Esophagus muscularis mucosa (tissue), 4 donors: ENCODE results near the gene GALT. TPM values are rescaled to one million over a fixed set of nuclear protein-coding genes. Genes with fewer than 3 reads are reported as not detected.

Source experiments
- DNase-seq: peaks from one replicate; pipeline ENCODE4 v3.0.0-alpha.2; 2017; ENCODE audit errors: extremely low spot score
- H3K27ac ChIP-seq, 4 donors: fragments of 200-600 bp; sonication (generic); replicated peaks in 1 of 4; 1 replicate in 3 of 4; 2 replicates in 1 of 4; pipeline ENCODE4 v1.5.1; 2016 to 2019; ENCODE audit warnings: mild to moderate bottlenecking in 1 of 4
- H3K27me3 ChIP-seq, 4 donors: fragments of 200-600 bp; sonication (generic); one replicate each; pipeline versions ENCODE4 v1.5.1 to v1.6.0; 2016 to 2019
- H3K36me3 ChIP-seq, 4 donors: fragments of 200-600 bp; sonication (generic); one replicate each; pipeline ENCODE4 v1.5.1; 2016 to 2019
- H3K4me1 ChIP-seq, 4 donors: fragments of 200-600 bp; sonication (generic); one replicate each; pipeline ENCODE4 v1.5.1; 2016 to 2019
- H3K4me3 ChIP-seq, 4 donors: fragments of 200-600 bp; sonication (generic); 1 replicate in 2 of 4; 2 replicates in 2 of 4; pipeline ENCODE4 v1.5.1; 2016 to 2019; ENCODE audit warnings: mild to moderate bottlenecking in 4 of 4, moderate library complexity in 1 of 4
- H3K9me3 ChIP-seq, 4 donors: fragments of 200-600 bp; sonication (generic); 1 replicate in 3 of 4; 2 replicates in 1 of 4; pipeline ENCODE4 v1.5.1; 2016 to 2019
- EP300 ChIP-seq: sonication (generic); formaldehyde crosslinking; IDR thresholded peaks from one replicate; pipeline ENCODE4 v1.6.1; 2017; ENCODE audit warnings: antibody characterized with exemption
- POLR2A ChIP-seq: fragments of 450-650 bp; IDR thresholded peaks from one replicate; pipeline ENCODE4 v1.6.1; 2017; ENCODE audit warnings: antibody characterized with exemption, moderate library complexity, mild to moderate bottlenecking, low read depth
- POLR2AphosphoS5 ChIP-seq, 2 donors: sonication (generic); formaldehyde crosslinking; IDR thresholded peaks; one replicate each; pipeline ENCODE4 v1.6.1; 2017; ENCODE audit warnings: antibody characterized with exemption in 2 of 2
- WGBS: methylation state at CpG from one replicate; pipeline ENCODE4 v1.1.5; 2018; 5-methylcytosine and 5-hydroxymethylcytosine counted together
- intact Hi-C: fragments of 100-400 bp; cut with DNase I; formaldehyde crosslinking; loops from one replicate; pipeline ENCODE4 v1.15.1; 2023
- total RNA-seq, 4 donors: library from RNA; depleted of rRNA; stranded (reverse); fragments of >200 nt; gene quantifications; one replicate each; pipeline versions ENCODE4 v1.1.0 to v1.2.1, GENCODE V29; 2016
- TF ChIP-seq, protein P1 (sequence below), 3 experiments: fragments of 200-600 bp in 2 of 3; fragments of 450-650 bp in 1 of 3; sonication (generic) in 2 of 3; IDR thresholded peaks; one replicate each; pipeline ENCODE4 v1.5.1; 2017 to 2019; ENCODE audit warnings: antibody characterized with exemption in 3 of 3, mild to moderate bottlenecking in 2 of 3, moderate library complexity in 1 of 3

The GALT gene
- total RNA-seq, 4 donors from 2014 or later, result 15.9 to 34.7 (median 22.9) TPM

DNA sequence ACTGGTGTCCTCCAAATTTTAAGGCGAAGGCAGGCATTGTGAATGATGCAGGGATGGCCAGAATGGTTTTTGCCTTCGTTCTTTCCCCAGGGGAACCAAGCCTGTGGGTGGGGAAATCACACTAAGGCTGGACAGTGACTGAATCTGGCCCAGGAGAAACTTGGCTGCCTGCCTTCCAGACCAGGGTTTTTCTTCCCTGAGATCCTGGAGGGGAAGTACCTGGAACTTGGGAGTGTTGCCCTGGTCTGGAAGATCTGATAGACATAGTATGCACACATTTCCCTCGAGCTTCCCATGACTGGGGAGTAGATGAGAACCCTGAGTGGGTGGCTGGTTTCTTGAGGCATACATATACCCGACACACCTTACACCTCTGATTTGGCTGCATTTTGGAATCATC lies 4.8 kb downstream of the GALT start:
- H3K36me3 ChIP-seq, result peaks cover 10 to 20% (median 16%) of the 10 kb centered on the region in 4 donors
- DNase-seq, result no peak
- 21% methylated on average over 3 of the region's 4 CpGs for WGBS
- peaks cover 60 to 80% (median 74%) of the 10 kb centered on the region in 4 donors for H3K4me1 ChIP-seq
- intact Hi-C loops, result loop anchor here (10.0 kb wide), 1 partner anchor 57 kb away; no protein-coding TSS in a partner anchor
- H3K27me3 ChIP-seq, result no peaks in the 10 kb centered on the region
- peak overlapping the region; percentile 80 to 83 (median 82) for H3K27ac ChIP-seq
- H3K4me3 ChIP-seq, result peak overlapping the region; percentile 51 to 62 (median 58)
- TF ChIP-seq POLR2A, result no peak
- TF ChIP-seq POLR2AphosphoS5 (IDR thresholded peaks at IDR 0.05), result no peak
- TF ChIP-seq, protein P1, sequence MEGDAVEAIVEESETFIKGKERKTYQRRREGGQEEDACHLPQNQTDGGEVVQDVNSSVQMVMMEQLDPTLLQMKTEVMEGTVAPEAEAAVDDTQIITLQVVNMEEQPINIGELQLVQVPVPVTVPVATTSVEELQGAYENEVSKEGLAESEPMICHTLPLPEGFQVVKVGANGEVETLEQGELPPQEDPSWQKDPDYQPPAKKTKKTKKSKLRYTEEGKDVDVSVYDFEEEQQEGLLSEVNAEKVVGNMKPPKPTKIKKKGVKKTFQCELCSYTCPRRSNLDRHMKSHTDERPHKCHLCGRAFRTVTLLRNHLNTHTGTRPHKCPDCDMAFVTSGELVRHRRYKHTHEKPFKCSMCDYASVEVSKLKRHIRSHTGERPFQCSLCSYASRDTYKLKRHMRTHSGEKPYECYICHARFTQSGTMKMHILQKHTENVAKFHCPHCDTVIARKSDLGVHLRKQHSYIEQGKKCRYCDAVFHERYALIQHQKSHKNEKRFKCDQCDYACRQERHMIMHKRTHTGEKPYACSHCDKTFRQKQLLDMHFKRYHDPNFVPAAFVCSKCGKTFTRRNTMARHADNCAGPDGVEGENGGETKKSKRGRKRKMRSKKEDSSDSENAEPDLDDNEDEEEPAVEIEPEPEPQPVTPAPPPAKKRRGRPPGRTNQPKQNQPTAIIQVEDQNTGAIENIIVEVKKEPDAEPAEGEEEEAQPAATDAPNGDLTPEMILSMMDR (IDR thresholded peaks at IDR 0.05), result no peak
- TF ChIP-seq EP300, result no peak
- no peaks in the 10 kb centered on the region for H3K9me3 ChIP-seq

DNA sequence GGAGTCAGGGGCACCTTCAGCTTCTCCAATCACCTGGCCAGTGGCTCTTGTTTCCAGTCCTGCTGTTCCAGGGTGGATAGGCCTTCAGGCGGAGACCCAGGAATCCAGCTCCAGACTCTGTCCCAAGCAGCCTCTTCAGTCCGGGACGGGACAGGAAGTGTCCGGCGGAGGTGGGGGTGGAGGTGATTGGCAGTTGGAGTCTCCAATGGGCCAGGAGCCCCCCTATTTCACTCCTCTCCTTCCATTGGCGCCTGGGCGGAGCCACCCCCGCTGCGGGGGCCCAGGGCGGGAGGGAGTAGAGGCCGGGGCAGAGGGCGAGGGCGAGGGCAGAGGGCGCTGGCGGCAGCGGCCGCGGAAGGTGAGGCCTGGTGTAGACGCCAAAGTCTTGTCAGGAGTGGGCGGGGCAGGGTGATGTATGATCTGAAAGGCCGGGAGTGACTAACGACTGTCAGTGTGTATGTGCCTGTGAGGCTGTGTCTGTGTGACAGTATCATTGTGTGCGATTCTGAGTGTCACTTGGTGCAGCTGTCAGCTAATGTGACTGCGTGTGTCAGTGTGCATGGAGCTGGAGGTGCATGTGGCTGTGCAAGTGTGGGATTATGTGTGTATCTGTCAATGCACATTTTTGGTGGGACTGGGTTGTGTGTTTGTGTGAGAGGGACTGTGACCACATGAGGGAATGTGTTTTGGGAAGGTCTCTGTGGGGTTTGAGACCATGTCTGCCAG lies 5.6 kb downstream of the GALT start, which contains the start of gene IL11RA:
TSS of gene IL11RA (plus strand) at position 310 of the 726 bp plus-strand sequence. CDS start 3,033 bp downstream, outside the sequence.
- no peaks in the 10 kb centered on the region for H3K9me3 ChIP-seq
- TF ChIP-seq, protein P1 (IDR thresholded peaks at IDR 0.05), result no peak
- TF ChIP-seq EP300 (no peak), POLR2AphosphoS5 (IDR thresholded peaks at IDR 0.05) (peak; percentile 79 to 86), POLR2A (no peak)
- intact Hi-C loops, result loop anchor here (10.0 kb wide), 1 partner anchor 57 kb away; no protein-coding TSS in a partner anchor
- peaks cover 10 to 21% (median 18%) of the 10 kb centered on the region in 4 donors for H3K36me3 ChIP-seq
- WGBS, result 17% methylated on average over 20 of the region's 24 CpGs
- DNase-seq, result peak; percentile 96
- peak within 1 kb of the TSS; percentile 80 to 83 (median 82) for H3K27ac ChIP-seq
- peaks cover 59 to 77% (median 70%) of the 10 kb centered on the region in 4 donors for H3K4me1 ChIP-seq
- peak within 1 kb of the TSS; percentile 51 to 62 (median 58) for H3K4me3 ChIP-seq
- H3K27me3 ChIP-seq, result no peaks in the 10 kb centered on the region

DNA sequence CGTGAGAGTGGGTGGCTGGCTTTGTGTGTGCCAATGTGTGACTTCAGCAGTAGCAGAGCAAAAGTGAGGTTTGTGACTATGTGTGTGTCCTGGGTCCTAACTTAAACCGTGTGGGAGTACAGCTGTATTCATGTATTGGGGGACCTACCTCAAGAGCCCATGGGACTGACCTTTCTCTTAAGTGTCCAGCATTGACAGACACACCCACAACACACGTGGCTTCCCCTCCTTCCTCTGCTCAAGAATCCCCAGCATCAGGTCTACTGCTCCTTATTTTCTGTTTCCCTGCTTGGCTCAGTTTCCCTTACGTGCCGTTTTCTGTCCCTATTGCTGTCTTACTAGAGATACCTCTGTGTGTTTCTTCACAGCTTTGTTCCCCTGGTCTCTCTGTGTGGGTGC lies 6.1 kb downstream of the GALT start:
- H3K4me3 ChIP-seq, result peak overlapping the region; percentile 51 to 62 (median 58)
- H3K27me3 ChIP-seq, result no peaks in the 10 kb centered on the region
- intact Hi-C loops, result loop anchor here (10.0 kb wide), 1 partner anchor 58 kb away; no protein-coding TSS in a partner anchor
- TF ChIP-seq POLR2AphosphoS5 (IDR thresholded peaks at IDR 0.05) (no peak), EP300 (no peak), POLR2A (no peak)
- 16% methylated on average over 5 of the region's 5 CpGs for WGBS
- H3K36me3 ChIP-seq, result peaks cover 10 to 26% (median 20%) of the 10 kb centered on the region in 4 donors
- peaks cover 53 to 71% (median 64%) of the 10 kb centered on the region in 4 donors for H3K4me1 ChIP-seq
- DNase-seq, result no peak
- no peaks in the 10 kb centered on the region for H3K9me3 ChIP-seq
- peak overlapping the region; percentile 80 to 83 (median 82) for H3K27ac ChIP-seq

DNA sequence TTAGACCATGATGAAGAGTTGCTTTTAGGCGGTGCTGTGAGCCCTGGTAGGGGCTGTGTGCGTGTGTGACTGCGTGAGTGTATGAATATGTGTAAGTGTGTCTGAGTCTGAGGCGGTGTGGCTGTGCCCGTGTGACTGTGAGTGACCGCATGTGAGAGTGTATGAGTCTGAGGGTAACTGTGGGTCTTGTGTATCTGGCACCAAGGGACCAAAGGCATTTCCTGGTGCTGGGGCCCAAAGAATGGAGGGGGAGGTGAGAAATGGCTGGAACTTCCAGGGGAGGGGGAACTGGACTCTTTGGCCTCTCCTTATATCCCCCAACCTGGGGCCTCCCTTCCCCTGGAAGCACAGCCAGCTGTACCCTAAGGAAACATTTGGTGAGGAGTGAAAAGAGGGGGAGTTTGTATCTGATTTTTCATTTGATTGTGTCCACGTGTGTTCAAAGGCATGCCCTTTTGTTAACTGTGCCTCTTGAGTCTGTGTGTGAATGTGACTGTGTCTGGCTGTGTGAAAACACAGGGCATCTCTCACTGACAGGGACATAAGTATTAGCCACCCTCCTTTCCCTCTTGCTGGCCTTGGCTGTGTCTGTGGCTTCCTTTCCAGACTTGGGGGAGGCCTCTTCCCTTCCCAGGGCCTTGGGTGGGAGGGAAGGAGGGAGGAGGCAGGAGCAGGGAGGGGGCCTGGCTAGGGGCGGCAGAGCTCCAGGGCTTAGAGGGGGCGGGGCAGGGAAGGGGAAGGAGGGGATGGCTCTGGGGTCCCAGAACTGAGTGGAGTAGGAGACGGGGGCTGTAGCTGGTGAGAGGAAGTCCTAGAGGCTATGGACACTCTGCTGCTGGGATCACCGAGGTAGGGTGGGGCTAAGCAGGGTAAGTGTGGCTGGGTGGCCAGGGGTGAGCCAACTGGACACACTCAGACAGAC lies 6.9 kb downstream of the GALT start:
- H3K27me3 ChIP-seq, result no peaks in the 10 kb centered on the region
- peak overlapping the region; percentile 51 to 62 (median 58) for H3K4me3 ChIP-seq
- peaks cover 45 to 63% (median 56%) of the 10 kb centered on the region in 4 donors for H3K4me1 ChIP-seq
- H3K36me3 ChIP-seq, result peaks cover 10 to 29% (median 21%) of the 10 kb centered on the region in 4 donors
- TF ChIP-seq EP300 (no peak), POLR2AphosphoS5 (IDR thresholded peaks at IDR 0.05) (no peak), POLR2A (no peak)
- TF ChIP-seq, protein P1 (IDR thresholded peaks at IDR 0.05), result no peak
- intact Hi-C loops, result loop anchor here (10.0 kb wide), 1 partner anchor 59 kb away; no protein-coding TSS in a partner anchor
- WGBS, result 36% methylated on average over 11 of the region's 11 CpGs
- DNase-seq, result no peak
- peak overlapping the region; percentile 80 to 83 (median 82) for H3K27ac ChIP-seq
- H3K9me3 ChIP-seq, result no peaks in the 10 kb centered on the region
